H9 (cell line): Measurements from ENCODE around the gene CDS1. TPM values are rescaled to one million over a fixed set of nuclear protein-coding genes. Genes with fewer than 3 reads are reported as not detected.

ENCODE experiments used
- DNase-seq: peaks from one replicate; pipeline ENCODE4 v3.0.0-alpha.2; 2017
- H2AFZ ChIP-seq: one replicate; pipeline ENCODE4 v1.6.1; 2013; ENCODE audit warnings: mild to moderate bottlenecking, low read length, control low read depth, moderate library complexity
- H2AK5ac ChIP-seq: 2 replicates; pipeline ENCODE4 v1.6.1; 2013; ENCODE audit warnings: low read length, control low read depth, mixed read lengths; ENCODE audit not compliant: insufficient read length
- H2BK120ac ChIP-seq: one replicate; pipeline ENCODE4 v1.6.1; 2013; ENCODE audit warnings: low read depth, mild to moderate bottlenecking, low read length, control low read depth, inconsistent platforms; ENCODE audit not compliant: poor library complexity, severe bottlenecking
- H2BK12ac ChIP-seq: 2 replicates; pipeline ENCODE4 v1.6.1; 2013; ENCODE audit warnings: low read length, control low read depth, mixed read lengths, low read depth; ENCODE audit not compliant: insufficient read length
- H2BK15ac ChIP-seq: 2 replicates; pipeline ENCODE4 v1.6.1; 2013; ENCODE audit warnings: low read depth, low read length, control low read depth
- H2BK20ac ChIP-seq: one replicate; pipeline ENCODE4 v1.6.1; 2013; ENCODE audit warnings: low read depth, mild to moderate bottlenecking, low read length, control low read depth, inconsistent platforms; ENCODE audit not compliant: poor library complexity, severe bottlenecking
- H2BK5ac ChIP-seq: 2 replicates; pipeline ENCODE4 v1.6.1; 2013; ENCODE audit warnings: low read length, control low read depth, mixed read lengths; ENCODE audit not compliant: insufficient read length
- H3K14ac ChIP-seq: 2 replicates; pipeline ENCODE4 v1.6.1; 2013; ENCODE audit warnings: low read length, control low read depth; ENCODE audit not compliant: insufficient read depth
- H3K18ac ChIP-seq: 2 replicates; pipeline ENCODE4 v1.6.1; 2013; ENCODE audit warnings: low read depth, mild to moderate bottlenecking, mixed read lengths, low read length, control low read depth; ENCODE audit not compliant: insufficient read length
- H3K23ac ChIP-seq: 2 replicates; pipeline ENCODE4 v1.6.1; 2013; ENCODE audit warnings: low read length, control low read depth, mixed read lengths, low read depth; ENCODE audit not compliant: insufficient read length
- H3K23me2 ChIP-seq: 2 replicates; pipeline ENCODE4 v1.6.1; 2013; ENCODE audit warnings: low read depth, mild to moderate bottlenecking, mixed read lengths, low read length, control low read depth; ENCODE audit not compliant: insufficient read length, poor library complexity, severe bottlenecking
- H3K27ac ChIP-seq: 2 replicates; pipeline ENCODE4 v1.5.1; 2013; ENCODE audit warnings: low read length, control low read depth, mixed read lengths, low read depth; ENCODE audit not compliant: insufficient read length
- H3K27me3 ChIP-seq: 2 replicates; pipeline ENCODE4 v1.6.1; 2013; ENCODE audit warnings: low read length, control low read depth, inconsistent platforms; ENCODE audit not compliant: insufficient read depth
- H3K4ac ChIP-seq: 2 replicates; pipeline ENCODE4 v1.6.1; 2013; ENCODE audit warnings: low read depth, mild to moderate bottlenecking, control low read depth, inconsistent platforms, low read length, moderate library complexity
- H3K4me1 ChIP-seq: 2 replicates; pipeline ENCODE4 v1.6.1; 2013; ENCODE audit warnings: low read length, control low read depth, inconsistent platforms; ENCODE audit not compliant: insufficient read depth
- H3K4me2 ChIP-seq: 2 replicates; pipeline ENCODE4 v1.6.1; 2013; ENCODE audit warnings: low read length, control low read depth, mixed read lengths; ENCODE audit not compliant: insufficient read length, insufficient read depth
- H3K56ac ChIP-seq: 2 replicates; pipeline ENCODE4 v1.6.1; 2013; ENCODE audit warnings: low read depth, mild to moderate bottlenecking, mixed read lengths, low read length, control low read depth; ENCODE audit not compliant: insufficient read length
- H3K79me1 ChIP-seq: 2 replicates; pipeline ENCODE4 v1.6.1; 2013; ENCODE audit warnings: low read depth, mild to moderate bottlenecking, moderate library complexity, low read length, control low read depth, inconsistent platforms; ENCODE audit not compliant: insufficient read depth, poor library complexity, severe bottlenecking
- H3K79me2 ChIP-seq: 2 replicates; pipeline ENCODE4 v1.6.1; 2013; ENCODE audit warnings: low read length, control low read depth, inconsistent platforms; ENCODE audit not compliant: insufficient read depth
- H3K9ac ChIP-seq: 2 replicates; pipeline ENCODE4 v1.6.1; 2013; ENCODE audit warnings: low read length, control low read depth, mixed read lengths; ENCODE audit not compliant: insufficient read length; ENCODE audit errors: extremely low read depth
- H3K9me3 ChIP-seq: one replicate; pipeline ENCODE4 v1.6.1; 2013; ENCODE audit warnings: low read depth, low read length, inconsistent platforms; ENCODE audit not compliant: control insufficient read depth
- H3T11ph ChIP-seq: one replicate; pipeline ENCODE4 v1.6.1; 2013; ENCODE audit warnings: mild to moderate bottlenecking, low read length, control low read depth, inconsistent platforms
- H4K20me1 ChIP-seq: one replicate; pipeline ENCODE4 v1.6.1; 2013; ENCODE audit not compliant: control insufficient read depth, insufficient read length, insufficient read depth
- H4K5ac ChIP-seq: 2 replicates; pipeline ENCODE4 v1.6.1; 2013; ENCODE audit warnings: low read depth, mild to moderate bottlenecking, mixed read lengths, low read length, control low read depth; ENCODE audit not compliant: insufficient read length
- H4K8ac ChIP-seq: replicated peaks from 2 replicates; pipeline ENCODE4 v1.6.1; 2013; ENCODE audit warnings: low read length, control low read depth, mixed read lengths, low read depth; ENCODE audit not compliant: insufficient read length
- H4K91ac ChIP-seq: 2 replicates; pipeline ENCODE4 v1.6.1; 2013; ENCODE audit warnings: low read depth, mild to moderate bottlenecking, moderate library complexity, mixed read lengths, low read length, control low read depth; ENCODE audit not compliant: insufficient read length
- H3K27ac Mint-ChIP-seq, 3 experiments: 2 replicates in 2 of 3; 3 replicates in 1 of 3; pipeline ENCODE4 v1.8.0; 2020 to 2021; ENCODE audit warnings: mixed read lengths in 3 of 3, mild to moderate bottlenecking in 1 of 3, moderate library complexity in 1 of 3
- H3K27me3 Mint-ChIP-seq: 2 replicates; pipeline ENCODE4 v1.8.0; 2021; ENCODE audit warnings: low read depth, mild to moderate bottlenecking, moderate library complexity, mixed read lengths
- H3K36me3 Mint-ChIP-seq, 3 experiments: 2 replicates in 2 of 3; 3 replicates in 1 of 3; pipeline ENCODE4 v1.8.0; 2020 to 2021; ENCODE audit warnings: low read depth in 3 of 3, mixed read lengths in 3 of 3; ENCODE audit not compliant: insufficient read depth in 1 of 3
- H3K4me1 Mint-ChIP-seq, 2 experiments: 2 replicates each; pipeline ENCODE4 v1.8.0; 2020; ENCODE audit warnings: mixed read lengths in 2 of 2
- H3K4me3 Mint-ChIP-seq, 2 experiments: 2 replicates in 1 of 2; 3 replicates in 1 of 2; pipeline ENCODE4 v1.8.0; 2020 to 2021; ENCODE audit warnings: mild to moderate bottlenecking in 2 of 2, mixed read lengths in 2 of 2, moderate library complexity in 1 of 2
- H3K9me3 Mint-ChIP-seq, 2 experiments: 2 replicates in 1 of 2; 3 replicates in 1 of 2; pipeline ENCODE4 v1.8.0; 2020; ENCODE audit warnings: mild to moderate bottlenecking in 2 of 2, mixed read lengths in 2 of 2, moderate library complexity in 1 of 2
- CTCF ChIP-seq: fragments of 200-600 bp; sonication (generic); conservative IDR thresholded peaks from 3 replicates; pipeline ENCODE4 v1.8.0; 2021; ENCODE audit warnings: antibody characterized with exemption, mild to moderate bottlenecking
- WGBS: extraction: QIAGEN DNeasy Blood & Tissue Kit; methylation state at CpG from one replicate; pipeline ENCODE4 v1.1.7; 2013; ENCODE audit warnings: missing lambda C conversion rate, low lambda C conversion rate, mixed read lengths; ENCODE audit not compliant: insufficient read length; ENCODE audit errors: extremely low coverage; 5-methylcytosine and 5-hydroxymethylcytosine counted together
- total RNA-seq: library from RNA; stranded (reverse); gene quantifications from 2 replicates; pipeline ENCODE4 v1.2.1, GENCODE V29; 2021

Gene CDS1
- total RNA-seq, 1 experiment from 2014 or later = 7.5 TPM

GRCh38 chr4:84615355-84615754, 32.4 kb downstream of the CDS1 start:
- Mint-ChIP-seq H3K9me3 (no peaks in the 10 kb centered on the region), H3K4me1 (peaks cover 15 to 17% of the 10 kb centered on the region in 2 experiments), H3K36me3 (peaks cover 18 to 41% (median 31%) of the 10 kb centered on the region in 3 experiments), H3K27ac (peak overlapping the region; percentile 12 to 53 (median 31); a peak in 6 of 7 replicates), H3K27me3 (no peaks in the 10 kb centered on the region), H3K4me3 (no peak overlapping the region)
- H3K27ac ChIP-seq = no peak overlapping the region
- no peak overlapping the region for H2AFZ ChIP-seq
- no peak overlapping the region for H3K4me2 ChIP-seq
- no peak overlapping the region for H2AK5ac ChIP-seq
- H3K9ac ChIP-seq = no peak overlapping the region
- H4K5ac ChIP-seq = no peak overlapping the region
- WGBS = no CpG with 5 or more reads among the region's 5 CpGs
- TF ChIP-seq CTCF = no peak
- no peaks in the 10 kb centered on the region for H3K9me3 ChIP-seq
- H2BK5ac ChIP-seq = no peak overlapping the region
- no peaks in the 10 kb centered on the region for H3K23me2 ChIP-seq
- no peak overlapping the region for H4K91ac ChIP-seq
- H2BK20ac ChIP-seq = no peak overlapping the region
- no peak overlapping the region for H3K14ac ChIP-seq
- no peaks in the 10 kb centered on the region for H3K79me1 ChIP-seq
- H2BK15ac ChIP-seq = no peak overlapping the region
- no peak overlapping the region for H3K23ac ChIP-seq
- no peak overlapping the region for H3T11ph ChIP-seq
- no peak overlapping the region for H3K18ac ChIP-seq
- no peak overlapping the region for H2BK120ac ChIP-seq
- H3K56ac ChIP-seq = no peak overlapping the region
- no peak overlapping the region for H4K8ac ChIP-seq
- no peaks in the 10 kb centered on the region for H3K79me2 ChIP-seq
- H3K4ac ChIP-seq = no peak overlapping the region
- H3K27me3 ChIP-seq = no peaks in the 10 kb centered on the region
- no peaks in the 10 kb centered on the region for H4K20me1 ChIP-seq
- no peak for DNase-seq
- peaks cover 4% of the 10 kb centered on the region; the same call in 1 of the 2 replicates for H3K4me1 ChIP-seq
- no peak overlapping the region for H2BK12ac ChIP-seq
